GF-D8 (cell line): ENCODE measurements around the gene SGCA.

ENCODE experiments used
- DNase-seq: peaks from one replicate; lab custom pipeline; 2025; lab: John Stamatoyannopoulos, UW

The SGCA gene

GRCh38 chr17:50209472-50210239 lies 43.9 kb downstream of the SGCA start:
- no peak for DNase-seq

GRCh38 chr17:50210240-50211225 lies 44.7 kb downstream of the SGCA start:
- no peak for DNase-seq

GRCh38 chr17:50211249-50212120 lies 45.7 kb downstream of the SGCA start:
- DNase-seq, result no peak

- no peak for DNase-seq
Observed at GRCh38 chr17:50212121-50212843, 46.5 kb downstream of the SGCA start.

GRCh38 chr17:50213026-50214022 lies 47.5 kb downstream of the SGCA start:
- DNase-seq, result no peak

GRCh38 chr17:50214976-50215760 lies 49.4 kb downstream of the SGCA start:
- DNase-seq, result no peak

GRCh38 chr17:50217591-50217990 lies 51.8 kb downstream of the SGCA start:
- DNase-seq, result no peak

- no peak for DNase-seq
Observed at GRCh38 chr17:50218071-50218759, 52.4 kb downstream of the SGCA start.

- no peak for DNase-seq
Observed at GRCh38 chr17:50218771-50219315, 53.0 kb downstream of the SGCA start.

GRCh38 chr17:50219342-50219741 lies 53.5 kb downstream of the SGCA start:
- no peak for DNase-seq

GRCh38 chr17:50219939-50220465 lies 54.2 kb downstream of the SGCA start:
- DNase-seq, result no peak

GRCh38 chr17:50220811-50221210 lies 55.0 kb downstream of the SGCA start:
- DNase-seq, result no peak

- DNase-seq, result no peak
Observed at GRCh38 chr17:50221266-50221863, 55.6 kb downstream of the SGCA start.

- DNase-seq, result no peak
Observed at GRCh38 chr17:50221864-50222545, 56.2 kb downstream of the SGCA start.

GRCh38 chr17:50222922-50223321 lies 57.1 kb downstream of the SGCA start:
- DNase-seq, result no peak
